Vagina (tissue), 2 donors: ENCODE results near the gene RPS3. TPM values are rescaled to one million over a fixed set of nuclear protein-coding genes. Genes with fewer than 3 reads are reported as not detected.
A peak's percentile ranks its signal among the peaks of the same experiment; 100 is the strongest.

Experiments used
- DNase-seq, 2 donors: peaks; one replicate each; pipeline ENCODE4 v3.0.0-alpha.2; 2017; ENCODE audit errors: extremely low spot score in 2 of 2
- H3K27ac ChIP-seq: fragments of 200-600 bp; sonication (generic); one replicate; pipeline ENCODE4 v1.5.1; 2019
- H3K27me3 ChIP-seq: fragments of 200-600 bp; sonication (generic); one replicate; pipeline ENCODE4 v1.5.1; 2019
- H3K36me3 ChIP-seq, 2 donors: fragments of 200-600 bp; sonication (generic); one replicate each; pipeline ENCODE4 v1.5.1; 2017 to 2019
- H3K4me1 ChIP-seq: fragments of 200-600 bp; sonication (generic); one replicate; pipeline ENCODE4 v1.5.1; 2019
- H3K4me3 ChIP-seq, 2 donors: fragments of 200-600 bp; sonication (generic); 1 replicate in 1 of 2; 2 replicates in 1 of 2; pipeline ENCODE4 v1.5.1; 2016 to 2019
- H3K9me3 ChIP-seq: fragments of 200-600 bp; sonication (generic); one replicate; pipeline ENCODE4 v1.5.1; 2019
- POLR2A ChIP-seq, 2 donors: fragments of 450-650 bp; IDR thresholded peaks; one replicate each; pipeline ENCODE4 v1.6.1; 2017; ENCODE audit warnings: antibody characterized with exemption in 2 of 2, mild to moderate bottlenecking in 2 of 2, moderate library complexity in 2 of 2
- POLR2AphosphoS5 ChIP-seq, 2 donors: sonication (generic); formaldehyde crosslinking; IDR thresholded peaks; one replicate each; pipeline ENCODE4 v1.9.0; 2017; ENCODE audit warnings: antibody characterized with exemption in 2 of 2, mild to moderate bottlenecking in 2 of 2, low read depth in 1 of 2; ENCODE audit not compliant: insufficient read depth in 1 of 2
- intact Hi-C: fragments of 100-400 bp; cut with DNase I; formaldehyde crosslinking; loops from one replicate; pipeline ENCODE4 v1.15.1; 2023
- total RNA-seq: library from RNA; depleted of rRNA; stranded (reverse); fragments of >200 nt; gene quantifications from one replicate; pipeline ENCODE4 v1.2.3, GENCODE V29; 2016
- TF ChIP-seq, protein P1 (sequence below), 3 experiments: fragments of 450-650 bp in 2 of 3; fragments of 200-600 bp in 1 of 3; sonication (generic) in 1 of 3; IDR thresholded peaks; one replicate each; pipeline ENCODE4 v1.5.1; 2017 to 2019; ENCODE audit warnings: antibody characterized with exemption in 3 of 3, mild to moderate bottlenecking in 2 of 3, moderate library complexity in 2 of 3

The RPS3 gene
- total RNA-seq, 1 donor from 2014 or later: 1,625 TPM

DNA sequence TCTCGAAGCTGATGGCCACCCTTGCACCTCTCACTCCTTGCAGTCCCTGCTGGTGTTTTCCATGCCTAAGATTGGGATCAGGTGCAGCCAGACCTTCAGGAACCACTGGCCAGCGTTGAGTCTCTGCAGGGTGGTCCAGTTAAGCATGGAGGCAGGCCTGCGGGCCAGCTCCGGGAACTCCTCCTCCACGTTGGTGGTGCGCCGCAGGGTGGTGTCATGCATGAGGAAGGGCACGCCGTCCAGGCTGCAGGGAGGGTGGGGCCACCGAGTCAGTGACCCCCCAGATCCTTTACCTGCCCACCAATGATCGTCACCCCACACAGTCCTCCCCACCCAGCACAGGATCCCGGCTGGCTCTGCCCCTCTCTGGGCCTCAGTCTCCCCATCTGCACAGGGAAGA lies 43.7 kb downstream of the RPS3 start:
- TF ChIP-seq POLR2A (IDR thresholded peaks at IDR 0.05) (no peak), POLR2AphosphoS5 (IDR thresholded peaks at IDR 0.05; ENCODE audit: insufficient read depth in 1 of 2, low read depth in 1 of 2) (no peak)
- TF ChIP-seq, protein P1, sequence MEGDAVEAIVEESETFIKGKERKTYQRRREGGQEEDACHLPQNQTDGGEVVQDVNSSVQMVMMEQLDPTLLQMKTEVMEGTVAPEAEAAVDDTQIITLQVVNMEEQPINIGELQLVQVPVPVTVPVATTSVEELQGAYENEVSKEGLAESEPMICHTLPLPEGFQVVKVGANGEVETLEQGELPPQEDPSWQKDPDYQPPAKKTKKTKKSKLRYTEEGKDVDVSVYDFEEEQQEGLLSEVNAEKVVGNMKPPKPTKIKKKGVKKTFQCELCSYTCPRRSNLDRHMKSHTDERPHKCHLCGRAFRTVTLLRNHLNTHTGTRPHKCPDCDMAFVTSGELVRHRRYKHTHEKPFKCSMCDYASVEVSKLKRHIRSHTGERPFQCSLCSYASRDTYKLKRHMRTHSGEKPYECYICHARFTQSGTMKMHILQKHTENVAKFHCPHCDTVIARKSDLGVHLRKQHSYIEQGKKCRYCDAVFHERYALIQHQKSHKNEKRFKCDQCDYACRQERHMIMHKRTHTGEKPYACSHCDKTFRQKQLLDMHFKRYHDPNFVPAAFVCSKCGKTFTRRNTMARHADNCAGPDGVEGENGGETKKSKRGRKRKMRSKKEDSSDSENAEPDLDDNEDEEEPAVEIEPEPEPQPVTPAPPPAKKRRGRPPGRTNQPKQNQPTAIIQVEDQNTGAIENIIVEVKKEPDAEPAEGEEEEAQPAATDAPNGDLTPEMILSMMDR (IDR thresholded peaks at IDR 0.05): no peak
- no peaks in the 10 kb centered on the region for H3K4me1 ChIP-seq
- no peaks in the 10 kb centered on the region for H3K27me3 ChIP-seq
- no peaks in the 10 kb centered on the region for H3K36me3 ChIP-seq
- H3K27ac ChIP-seq: no peak overlapping the region
- DNase-seq: no peak
- no peaks in the 10 kb centered on the region for H3K9me3 ChIP-seq
- H3K4me3 ChIP-seq: no peak overlapping the region
- intact Hi-C loops: no loop called here

DNA sequence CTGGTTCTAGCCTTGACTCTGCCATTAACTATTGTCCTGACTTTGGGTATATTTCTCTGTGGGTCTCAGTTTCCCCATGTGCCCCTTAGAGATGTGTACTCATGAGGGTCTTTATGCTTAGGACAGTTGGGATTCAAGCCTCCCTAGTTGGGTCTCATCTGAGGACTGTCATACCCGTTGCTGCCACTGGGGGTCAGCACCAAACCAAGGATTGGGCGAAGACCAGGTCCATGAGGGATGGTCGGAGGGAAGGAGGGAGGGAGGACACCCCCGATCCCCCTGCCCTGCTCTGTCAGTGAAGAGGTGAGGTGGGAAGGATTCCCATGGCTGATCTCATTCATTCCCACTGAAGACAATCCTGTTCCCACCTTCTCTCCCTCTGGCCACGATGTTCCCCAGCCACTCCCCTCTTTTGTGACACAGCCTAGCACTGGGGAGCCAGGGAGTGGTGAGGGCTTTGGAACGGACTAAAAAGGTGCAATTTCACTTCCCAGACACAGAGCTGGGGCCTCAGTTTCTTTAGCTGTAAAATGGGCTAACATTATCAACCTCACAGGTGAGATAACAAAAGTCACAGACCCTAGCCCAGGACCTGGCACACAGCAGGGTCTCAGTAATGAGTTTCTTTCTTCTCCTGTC lies 46.1 kb downstream of the RPS3 start:
- no peaks in the 10 kb centered on the region for H3K36me3 ChIP-seq
- H3K27ac ChIP-seq: no peak overlapping the region
- H3K4me1 ChIP-seq: no peaks in the 10 kb centered on the region
- intact Hi-C loops: loop anchor here (2.0 kb wide), 1 partner anchor 87 kb away; no protein-coding TSS in a partner anchor
- no peak overlapping the region for H3K4me3 ChIP-seq
- TF ChIP-seq POLR2AphosphoS5 (IDR thresholded peaks at IDR 0.05; ENCODE audit: insufficient read depth in 1 of 2, low read depth in 1 of 2) (no peak), POLR2A (IDR thresholded peaks at IDR 0.05) (no peak)
- TF ChIP-seq, protein P1 (IDR thresholded peaks at IDR 0.05): peak; percentile 91 to 97 (median 96)
- H3K9me3 ChIP-seq: no peaks in the 10 kb centered on the region
- no peak for DNase-seq
- H3K27me3 ChIP-seq: no peaks in the 10 kb centered on the region

DNA sequence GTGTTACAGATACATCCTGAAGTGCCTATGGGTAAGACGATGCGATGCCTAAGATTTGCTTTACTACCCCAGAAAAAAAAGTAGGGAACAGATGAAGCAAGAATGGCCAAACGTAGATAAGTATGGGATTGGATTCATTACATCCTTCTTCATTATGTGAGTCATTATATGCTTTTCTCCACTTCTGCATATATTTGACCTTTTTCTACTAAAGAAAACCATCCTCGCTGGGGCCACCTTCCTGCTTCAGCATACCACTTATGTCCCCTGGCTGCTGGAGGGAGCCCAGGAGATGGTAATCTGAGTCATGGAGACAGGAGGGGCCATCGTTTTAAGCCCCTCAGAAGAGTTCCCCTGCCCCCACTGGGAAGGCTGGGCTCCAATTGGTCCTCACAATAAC lies 48.1 kb downstream of the RPS3 start:
- intact Hi-C loops: no loop called here

DNA sequence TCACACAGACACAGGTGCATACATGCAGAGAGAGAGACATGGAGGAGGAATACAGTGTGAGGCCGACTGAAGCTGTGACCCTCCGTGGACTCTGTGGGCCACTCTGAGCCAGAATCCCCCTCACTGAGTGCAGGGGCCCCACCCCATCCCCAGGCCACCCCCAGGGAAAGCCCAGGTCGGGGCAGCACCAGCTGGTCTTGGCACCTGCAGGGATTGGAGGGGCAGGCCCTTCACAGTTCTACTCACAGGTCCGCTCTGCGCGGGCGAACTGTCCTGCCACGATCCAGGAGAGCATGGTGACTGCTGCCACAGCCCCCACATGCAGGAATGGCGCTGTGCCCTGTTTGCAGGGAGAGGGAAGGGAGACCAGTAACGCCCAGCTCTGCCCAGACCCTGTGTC lies 50.0 kb downstream of the RPS3 start:
- no peak for DNase-seq
- Histone ChIP-seq H3K4me1 (no peaks in the 10 kb centered on the region), H3K36me3 (no peaks in the 10 kb centered on the region), H3K27ac (no peak overlapping the region), H3K9me3 (no peaks in the 10 kb centered on the region), H3K27me3 (no peaks in the 10 kb centered on the region), H3K4me3 (no peak overlapping the region)
- intact Hi-C loops: no loop called here
- TF ChIP-seq, protein P1 (IDR thresholded peaks at IDR 0.05): no peak
- TF ChIP-seq POLR2A (IDR thresholded peaks at IDR 0.05): no peak
- no peak for TF ChIP-seq POLR2AphosphoS5 (IDR thresholded peaks at IDR 0.05; ENCODE audit: insufficient read depth in 1 of 2, low read depth in 1 of 2)

More for the DNA sequence above, 48.1 kb downstream of the RPS3 start:
- no peak for TF ChIP-seq POLR2A (IDR thresholded peaks at IDR 0.05)
- TF ChIP-seq, protein P1 (IDR thresholded peaks at IDR 0.05): no peak
- no peak for TF ChIP-seq POLR2AphosphoS5 (IDR thresholded peaks at IDR 0.05; ENCODE audit: insufficient read depth in 1 of 2, low read depth in 1 of 2)
- no peak for DNase-seq
- no peak overlapping the region for H3K27ac ChIP-seq
- no peaks in the 10 kb centered on the region for H3K9me3 ChIP-seq
- H3K4me3 ChIP-seq: no peak overlapping the region
- no peaks in the 10 kb centered on the region for H3K27me3 ChIP-seq
- H3K36me3 ChIP-seq: no peaks in the 10 kb centered on the region
- no peaks in the 10 kb centered on the region for H3K4me1 ChIP-seq

DNA sequence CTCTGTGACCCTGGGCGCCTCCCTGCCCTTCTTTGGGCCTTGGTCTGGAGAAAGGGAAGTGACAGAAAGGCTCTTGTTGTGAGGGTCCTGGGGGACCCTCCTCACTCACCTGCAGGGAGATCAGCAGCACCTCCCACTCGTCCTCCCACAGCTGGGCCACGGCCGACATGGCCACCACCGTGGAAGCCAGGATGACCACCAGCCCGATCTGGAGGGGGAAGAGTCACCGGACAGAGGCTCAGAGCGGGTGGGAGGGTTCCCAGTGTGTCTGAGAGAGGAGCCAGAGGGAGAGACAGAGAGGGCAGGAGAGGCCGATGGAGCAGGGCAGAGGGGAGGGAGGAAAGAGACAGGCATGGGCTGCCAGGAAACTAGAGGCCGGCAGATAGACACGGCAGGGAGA lies 50.5 kb downstream of the RPS3 start:
- Histone ChIP-seq H3K4me1 (peaks cover 3% of the 10 kb centered on the region), H3K27ac (no peak overlapping the region), H3K4me3 (no peak overlapping the region), H3K36me3 (no peaks in the 10 kb centered on the region), H3K9me3 (no peaks in the 10 kb centered on the region), H3K27me3 (no peaks in the 10 kb centered on the region)
- no peak for DNase-seq
- intact Hi-C loops: no loop called here
- TF ChIP-seq POLR2A (IDR thresholded peaks at IDR 0.05) (no peak), POLR2AphosphoS5 (IDR thresholded peaks at IDR 0.05; ENCODE audit: insufficient read depth in 1 of 2, low read depth in 1 of 2) (no peak)
- TF ChIP-seq, protein P1 (IDR thresholded peaks at IDR 0.05): no peak
